ENCODE measurements around the gene UBE2D2.
"Not testable (repeated sequence)": the region's sequence is repeated elsewhere in the genome, so short reads cannot be mapped to it uniquely, and the experiment has no call there.

UBE2D2 gene

GRCh38 chr5:139600336-139600949 lies 39.3 kb downstream of the UBE2D2 start:
- DNase-seq (ENCODE audit: insufficient read length, low spot score) (no peak), FAIRE-seq (peak; percentile 38)
- no peak for TF ChIP-seq POU2F2 (IDR thresholded peaks at IDR 0.05; ENCODE audit: low read depth, low read length)

GRCh38 chr5:139601429-139601828 lies 40.3 kb downstream of the UBE2D2 start:
- no peak for TF ChIP-seq POU2F2 (IDR thresholded peaks at IDR 0.05; ENCODE audit: low read depth, low read length)
- TF ChIP-seq POLR2A (IDR thresholded peaks at IDR 0.05; ENCODE audit: low read depth, low read length) = no peak
- TF ChIP-seq SPI1 (IDR thresholded peaks at IDR 0.05; ENCODE audit: low read depth, low read length) = no peak
- TF ChIP-seq PAX5 (IDR thresholded peaks at IDR 0.05; ENCODE audit: insufficient read depth, low read length, severe bottlenecking) = no peak
- TF ChIP-seq POLR2AphosphoS5 (IDR thresholded peaks at IDR 0.05; ENCODE audit: low read depth, low read length) = no peak
- TF ChIP-seq TAF1 (IDR thresholded peaks at IDR 0.05; ENCODE audit: low read depth, low read length) = no peak
- no peak for DNase-seq (ENCODE audit: insufficient read length, low spot score)
- no peak for FAIRE-seq

GRCh38 chr5:139601948-139602347 lies 40.8 kb downstream of the UBE2D2 start:
- DNase-seq (ENCODE audit: insufficient read length, low spot score); FAIRE-seq: not testable (repeated sequence)

GRCh38 chr5:139605887-139606286 lies 44.7 kb downstream of the UBE2D2 start:
- DNase-seq (ENCODE audit: insufficient read length, low spot score) = no peak
- TF ChIP-seq TAF1 (IDR thresholded peaks at IDR 0.05; ENCODE audit: low read depth, low read length) = no peak
- no peak for TF ChIP-seq POLR2A (IDR thresholded peaks at IDR 0.05; ENCODE audit: low read depth, low read length)
- no peak for TF ChIP-seq SPI1 (IDR thresholded peaks at IDR 0.05; ENCODE audit: low read depth, low read length)
- no peak for TF ChIP-seq POU2F2 (IDR thresholded peaks at IDR 0.05; ENCODE audit: low read depth, low read length)
- TF ChIP-seq PAX5 (IDR thresholded peaks at IDR 0.05; ENCODE audit: insufficient read depth, low read length, severe bottlenecking) = no peak
- TF ChIP-seq POLR2AphosphoS5 (IDR thresholded peaks at IDR 0.05; ENCODE audit: low read depth, low read length) = no peak
- no peak for FAIRE-seq

GRCh38 chr5:139611703-139612584 lies 50.8 kb downstream of the UBE2D2 start:
- TF ChIP-seq PAX5 (IDR thresholded peaks at IDR 0.05; ENCODE audit: insufficient read depth, low read length, severe bottlenecking) (no peak), POLR2A (IDR thresholded peaks at IDR 0.05; ENCODE audit: low read depth, low read length) (no peak), POU2F2 (IDR thresholded peaks at IDR 0.05; ENCODE audit: low read depth, low read length) (no peak), SPI1 (IDR thresholded peaks at IDR 0.05; ENCODE audit: low read depth, low read length) (no peak), TAF1 (IDR thresholded peaks at IDR 0.05; ENCODE audit: low read depth, low read length) (no peak), POLR2AphosphoS5 (IDR thresholded peaks at IDR 0.05; ENCODE audit: low read depth, low read length) (no peak)

GRCh38 chr5:139619861-139620260 lies 58.7 kb downstream of the UBE2D2 start:
- no peak for FAIRE-seq
- TF ChIP-seq SPI1 (IDR thresholded peaks at IDR 0.05; ENCODE audit: low read depth, low read length) (no peak), POLR2AphosphoS5 (IDR thresholded peaks at IDR 0.05; ENCODE audit: low read depth, low read length) (no peak), POU2F2 (IDR thresholded peaks at IDR 0.05; ENCODE audit: low read depth, low read length) (no peak), PAX5 (IDR thresholded peaks at IDR 0.05; ENCODE audit: insufficient read depth, low read length, severe bottlenecking) (no peak), TAF1 (IDR thresholded peaks at IDR 0.05; ENCODE audit: low read depth, low read length) (no peak), POLR2A (IDR thresholded peaks at IDR 0.05; ENCODE audit: low read depth, low read length) (no peak)
- no peak for DNase-seq (ENCODE audit: insufficient read length, low spot score)

More at GRCh38 chr5:139611703-139612584, 50.8 kb downstream of the UBE2D2 start:
- DNase-seq (ENCODE audit: insufficient read length, low spot score) (no peak), FAIRE-seq (peak; percentile 56)

- not testable (repeated sequence) for DNase-seq (ENCODE audit: insufficient read length, low spot score); FAIRE-seq
These were observed 64.3 kb downstream of the UBE2D2 start for GRCh38 chr5:139625398-139625797.

GRCh38 chr5:139630855-139631254 lies 69.7 kb downstream of the UBE2D2 start:
- TF ChIP-seq POLR2A (IDR thresholded peaks at IDR 0.05; ENCODE audit: low read depth, low read length) (no peak), SPI1 (IDR thresholded peaks at IDR 0.05; ENCODE audit: low read depth, low read length) (no peak), TAF1 (IDR thresholded peaks at IDR 0.05; ENCODE audit: low read depth, low read length) (no peak), POLR2AphosphoS5 (IDR thresholded peaks at IDR 0.05; ENCODE audit: low read depth, low read length) (no peak), PAX5 (IDR thresholded peaks at IDR 0.05; ENCODE audit: insufficient read depth, low read length, severe bottlenecking) (no peak), POU2F2 (IDR thresholded peaks at IDR 0.05; ENCODE audit: low read depth, low read length) (no peak)
- DNase-seq (ENCODE audit: insufficient read length, low spot score) (no peak), FAIRE-seq (no peak)

GRCh38 chr5:139631520-139632165 lies 70.5 kb downstream of the UBE2D2 start:
- TF ChIP-seq POLR2AphosphoS5 (IDR thresholded peaks at IDR 0.05; ENCODE audit: low read depth, low read length) (no peak), POLR2A (IDR thresholded peaks at IDR 0.05; ENCODE audit: low read depth, low read length) (no peak), PAX5 (IDR thresholded peaks at IDR 0.05; ENCODE audit: insufficient read depth, low read length, severe bottlenecking) (no peak), SPI1 (IDR thresholded peaks at IDR 0.05; ENCODE audit: low read depth, low read length) (no peak), TAF1 (IDR thresholded peaks at IDR 0.05; ENCODE audit: low read depth, low read length) (no peak), POU2F2 (IDR thresholded peaks at IDR 0.05; ENCODE audit: low read depth, low read length) (no peak)
- FAIRE-seq (no peak), DNase-seq (ENCODE audit: insufficient read length, low spot score) (no peak)

Measured in GM12891 (cell line).